Heart left ventricle (tissue), 16 donors: ENCODE data around the gene PPP1R1B. TPM values are rescaled to one million over a fixed set of nuclear protein-coding genes. Genes with fewer than 3 reads are reported as not detected.

ENCODE experiments used
- ATAC-seq, 4 donors: fragments of 200-7000 bp; cut with Tn5 transposase; one replicate each; pipeline ENCODE4 v1.9.1; 2020 to 2022; ENCODE audit warnings: moderate library complexity in 4 of 4, mild to moderate bottlenecking in 3 of 4, moderate number of reproducible peaks in 1 of 4
- DNase-seq, 5 donors: peaks; one replicate each; pipeline ENCODE4 v3.0.0-alpha.2; 2020
- H3K27ac ChIP-seq, 12 donors: fragments of 200-600 bp; sonication (generic) in 4 of 12; one replicate each; pipeline versions ENCODE4 v1.5.0 to v1.8.0; 2016 to 2022; ENCODE audit warnings: mild to moderate bottlenecking in 2 of 12
- H3K27me3 ChIP-seq, 9 donors: fragments of 200-600 bp; sonication (generic) in 2 of 9; one replicate each; pipeline versions ENCODE4 v1.5.1 to v1.8.0; 2016 to 2022; ENCODE audit warnings: mild to moderate bottlenecking in 3 of 9
- H3K36me3 ChIP-seq, 9 donors: fragments of 200-600 bp; sonication (generic) in 2 of 9; one replicate each; pipeline versions ENCODE4 v1.5.0 to v1.8.0; 2018 to 2022; ENCODE audit warnings: mild to moderate bottlenecking in 2 of 9
- H3K4me1 ChIP-seq, 12 donors: fragments of 200-600 bp; sonication (generic) in 4 of 12; one replicate each; pipeline versions ENCODE4 v1.5.0 to v1.8.0; 2016 to 2022; ENCODE audit warnings: mild to moderate bottlenecking in 3 of 12
- H3K4me3 ChIP-seq, 12 donors: fragments of 200-600 bp; sonication (generic) in 4 of 12; one replicate each; pipeline versions ENCODE4 v1.5.0 to v1.8.0; 2017 to 2022; ENCODE audit warnings: mild to moderate bottlenecking in 9 of 12, moderate library complexity in 4 of 12
- H3K9me3 ChIP-seq, 12 donors: fragments of 200-600 bp; sonication (generic) in 4 of 12; one replicate each; pipeline versions ENCODE4 v1.5.0 to v1.8.0; 2016 to 2022; ENCODE audit warnings: mild to moderate bottlenecking in 1 of 12
- POLR2A ChIP-seq, 2 donors: fragments of 450-650 bp; IDR thresholded peaks; one replicate each; pipeline ENCODE4 v1.6.1; 2017; ENCODE audit warnings: antibody characterized with exemption in 2 of 2, mild to moderate bottlenecking in 2 of 2, moderate library complexity in 2 of 2
- WGBS, 4 donors: extraction: QIAGEN DNeasy Blood & Tissue Kit in 2 of 4; methylation state at CpG; one replicate each; pipeline versions ENCODE4 v1.1.5 to v1.1.7; 2013 to 2018; 5-methylcytosine and 5-hydroxymethylcytosine counted together
- intact Hi-C, 10 donors: fragments of 100-400 bp; cut with DNase I; formaldehyde crosslinking; loops; one replicate each; pipeline versions ENCODE4 v1.11.1 to v1.14.2; 2022
- polyA plus RNA-seq, 2 donors: library from polyadenylated mRNA; stranded (reverse); fragments of 200-250 nt; gene quantifications; one replicate each; pipeline ENCODE4 v1.2.3, GENCODE V29; 2013
- total RNA-seq, 9 donors: library from RNA; depleted of rRNA in 2 of 9; stranded (reverse); fragments of >200 nt in 2 of 9; fragmentation: NEBNext Ultra II Directional in 3 of 9; extraction: Animal tissue kit (Norgen Biotek cat#: 25700) in 3 of 9; gene quantifications; one replicate each; pipeline versions ENCODE4 v1.1.0 to v1.2.4, GENCODE V29; 2016 to 2023
- TF ChIP-seq, protein P1 (sequence below), 12 donors: fragments of 200-600 bp; sonication (generic) in 4 of 12; IDR thresholded peaks; one replicate each; pipeline versions ENCODE4 v1.5.0 to v1.8.0; 2018 to 2022; ENCODE audit warnings: antibody characterized with exemption in 12 of 12, mild to moderate bottlenecking in 5 of 12
- donor health status: ischemic (EF 13 %, LVEDD 7.1; RV severe dilation, severe dysfunction).
- donor health status: healthy with polysubstance abuse.
- donor health status: DM: no; HTN: yes; CAD: no.
- donor health status: DM: no; HTN: no; CAD: no.
- donor health status: ischemic (EF 25% LVEDD 6.9; RV normal size, moderate dysfunction).
- donor health status: ischemic (EF 25% LVEDD 5.7; RV mildly dilated, moderate dysfunction).
- donor health status: healthy.
- donor health status: DM: yes; HTN: yes; CAD: no.
- donor health status: ischemic (EF 35%, LVEDD 5.7; RV mildly dilated, moderate dysfunction).
- donor health status: nonischemic (EF 11% LVEDD 7.7; RV severe dilation, severe dysfunction).
- donor health status: DM: yes; HTN: yes; CAD: no.
- donor health status: PGD.
- donor health status: ischemic (EF 29% LVEDD 5.4; RV normal size, mild dysfunction).
- donor health status: nonischemic (EF 23%, LVEDD 6.1; RV moderate dilation, normal function).

Gene PPP1R1B
- total and polyA plus RNA-seq, 11 donors: 0.54 to 5.8 (median 0.88) TPM; not detected in 1

DNA sequence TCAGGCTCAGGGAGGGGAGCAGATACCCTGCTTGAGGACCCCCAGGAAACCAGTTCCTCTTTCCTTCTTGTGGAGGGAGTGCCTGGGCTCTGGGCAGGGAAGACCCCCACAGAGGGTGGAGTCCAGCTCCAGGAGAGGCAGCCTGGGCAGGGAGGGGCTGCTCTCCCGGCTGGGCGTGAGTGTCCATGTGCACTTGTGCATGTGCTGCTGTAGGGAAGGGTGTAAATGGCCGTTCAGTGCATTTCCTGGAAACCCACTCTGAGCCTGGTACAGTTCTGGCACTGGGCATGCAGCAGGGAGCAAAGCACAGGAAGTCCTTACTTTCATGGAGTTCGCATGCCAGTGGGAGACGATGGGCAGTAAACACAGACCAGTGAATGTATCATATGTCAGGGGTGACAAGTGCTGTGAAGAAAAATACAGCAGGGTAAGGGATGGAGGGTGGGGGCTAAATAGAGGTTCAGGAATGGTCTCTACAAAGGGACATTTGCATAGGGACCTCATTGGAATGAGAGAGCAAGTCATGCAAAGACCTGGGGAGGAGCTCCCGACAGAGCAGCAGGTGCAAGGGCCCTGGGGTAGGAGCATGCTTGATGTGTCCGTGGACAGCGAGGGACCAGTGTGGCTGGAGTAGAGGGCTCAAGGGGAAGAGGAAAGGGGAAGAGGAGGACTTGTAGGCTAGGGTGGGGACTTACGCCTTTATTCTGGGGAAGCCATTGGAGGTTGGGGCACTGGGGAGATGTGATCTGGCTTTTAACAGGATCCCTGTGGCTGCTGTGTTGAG lies 15.7 kb downstream of the PPP1R1B start:
- Histone ChIP-seq H3K9me3 (no peaks in the 10 kb centered on the region), H3K4me3 (no peak overlapping the region), H3K27ac (no peak overlapping the region), H3K36me3 (no peaks in the 10 kb centered on the region), H3K27me3 (no peaks in the 10 kb centered on the region), H3K4me1 (peaks cover 9 to 75% (median 47%) of the 10 kb centered on the region in 12 donors)
- ATAC-seq (no peak), DNase-seq (no peak)
- 84 to 91% (median 86%) methylated on average over 6 to 9 of the region's 9 CpGs for whole genome bisulfite sequencing, 4 donors
- TF ChIP-seq, protein P1, sequence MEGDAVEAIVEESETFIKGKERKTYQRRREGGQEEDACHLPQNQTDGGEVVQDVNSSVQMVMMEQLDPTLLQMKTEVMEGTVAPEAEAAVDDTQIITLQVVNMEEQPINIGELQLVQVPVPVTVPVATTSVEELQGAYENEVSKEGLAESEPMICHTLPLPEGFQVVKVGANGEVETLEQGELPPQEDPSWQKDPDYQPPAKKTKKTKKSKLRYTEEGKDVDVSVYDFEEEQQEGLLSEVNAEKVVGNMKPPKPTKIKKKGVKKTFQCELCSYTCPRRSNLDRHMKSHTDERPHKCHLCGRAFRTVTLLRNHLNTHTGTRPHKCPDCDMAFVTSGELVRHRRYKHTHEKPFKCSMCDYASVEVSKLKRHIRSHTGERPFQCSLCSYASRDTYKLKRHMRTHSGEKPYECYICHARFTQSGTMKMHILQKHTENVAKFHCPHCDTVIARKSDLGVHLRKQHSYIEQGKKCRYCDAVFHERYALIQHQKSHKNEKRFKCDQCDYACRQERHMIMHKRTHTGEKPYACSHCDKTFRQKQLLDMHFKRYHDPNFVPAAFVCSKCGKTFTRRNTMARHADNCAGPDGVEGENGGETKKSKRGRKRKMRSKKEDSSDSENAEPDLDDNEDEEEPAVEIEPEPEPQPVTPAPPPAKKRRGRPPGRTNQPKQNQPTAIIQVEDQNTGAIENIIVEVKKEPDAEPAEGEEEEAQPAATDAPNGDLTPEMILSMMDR (IDR thresholded peaks at IDR 0.05): no peak
- TF ChIP-seq POLR2A (IDR thresholded peaks at IDR 0.05): no peak
- intact Hi-C loops: no loop called here

DNA sequence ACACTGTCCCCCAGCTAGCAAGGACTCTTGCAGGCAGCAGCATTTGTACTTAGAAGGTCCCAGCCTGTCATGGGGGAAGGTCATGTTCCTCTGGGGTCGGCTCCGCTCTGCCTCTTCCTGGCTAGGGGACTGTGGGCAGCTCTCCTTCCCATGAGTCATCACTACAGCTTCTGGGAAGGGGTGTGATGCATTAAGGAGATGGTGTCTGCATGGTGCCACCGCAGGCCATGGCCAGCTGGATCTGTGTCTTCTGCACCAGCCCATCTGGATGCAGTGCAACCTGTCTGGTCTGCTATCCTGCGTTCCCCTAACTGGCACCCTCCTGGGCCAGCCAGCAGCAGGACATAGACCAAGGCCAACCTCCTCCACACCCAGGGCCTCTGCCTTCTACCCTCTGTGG lies 16.5 kb downstream of the PPP1R1B start:
- DNase-seq (no peak), ATAC-seq (peak in 3 of 4 donors; percentile 12 to 22 (median 16))
- WGBS, 4 donors: 73 to 91% (median 77%) methylated on average over 4 of the region's 4 CpGs
- intact Hi-C loops: no loop called here
- H3K36me3 ChIP-seq: no peaks in the 10 kb centered on the region
- peaks cover 3 to 67% (median 40%) of the 10 kb centered on the region in 12 donors for H3K4me1 ChIP-seq
- no peaks in the 10 kb centered on the region for H3K27me3 ChIP-seq
- H3K27ac ChIP-seq: no peak overlapping the region
- no peak overlapping the region for H3K4me3 ChIP-seq
- TF ChIP-seq, protein P1 (IDR thresholded peaks at IDR 0.05): no peak
- no peaks in the 10 kb centered on the region for H3K9me3 ChIP-seq

DNA sequence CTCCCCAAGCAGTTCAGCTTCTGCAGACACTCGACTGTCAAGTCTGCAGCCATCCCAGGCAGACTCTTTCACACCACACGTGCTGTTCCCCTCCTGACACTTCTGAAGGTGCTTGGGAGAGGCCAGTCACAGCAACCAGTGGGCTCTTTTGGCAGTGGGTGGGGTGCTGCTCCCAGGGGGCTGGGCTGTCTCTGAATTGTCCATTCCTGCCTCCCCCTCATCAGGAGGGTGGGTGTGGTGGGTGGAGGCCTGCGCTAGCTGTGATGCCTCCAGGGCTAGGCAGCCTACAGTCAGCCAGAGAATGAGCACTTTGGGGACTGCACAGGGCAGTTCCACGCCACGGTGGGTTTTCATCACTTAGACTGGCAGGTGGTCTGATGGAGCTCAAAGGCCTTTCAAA lies 20.5 kb downstream of the PPP1R1B start:
- DNase-seq (no peak), ATAC-seq (peak in 2 of 4 donors; percentile 10 to 38)
- Histone ChIP-seq H3K36me3 (peaks cover 0 to 12% (median 0%) of the 10 kb centered on the region in 9 donors), H3K4me3 (no peak overlapping the region), H3K4me1 (peaks cover 0 to 34% (median 11%) of the 10 kb centered on the region in 12 donors), H3K27ac (no peak overlapping the region), H3K9me3 (no peaks in the 10 kb centered on the region), H3K27me3 (no peaks in the 10 kb centered on the region)
- 42 to 69% (median 66%) methylated on average over 3 to 5 of the region's 5 CpGs for WGBS, 4 donors
- intact Hi-C loops: no loop called here
- TF ChIP-seq, protein P1 (IDR thresholded peaks at IDR 0.05): no peak
- no peak for TF ChIP-seq POLR2A (IDR thresholded peaks at IDR 0.05)

DNA sequence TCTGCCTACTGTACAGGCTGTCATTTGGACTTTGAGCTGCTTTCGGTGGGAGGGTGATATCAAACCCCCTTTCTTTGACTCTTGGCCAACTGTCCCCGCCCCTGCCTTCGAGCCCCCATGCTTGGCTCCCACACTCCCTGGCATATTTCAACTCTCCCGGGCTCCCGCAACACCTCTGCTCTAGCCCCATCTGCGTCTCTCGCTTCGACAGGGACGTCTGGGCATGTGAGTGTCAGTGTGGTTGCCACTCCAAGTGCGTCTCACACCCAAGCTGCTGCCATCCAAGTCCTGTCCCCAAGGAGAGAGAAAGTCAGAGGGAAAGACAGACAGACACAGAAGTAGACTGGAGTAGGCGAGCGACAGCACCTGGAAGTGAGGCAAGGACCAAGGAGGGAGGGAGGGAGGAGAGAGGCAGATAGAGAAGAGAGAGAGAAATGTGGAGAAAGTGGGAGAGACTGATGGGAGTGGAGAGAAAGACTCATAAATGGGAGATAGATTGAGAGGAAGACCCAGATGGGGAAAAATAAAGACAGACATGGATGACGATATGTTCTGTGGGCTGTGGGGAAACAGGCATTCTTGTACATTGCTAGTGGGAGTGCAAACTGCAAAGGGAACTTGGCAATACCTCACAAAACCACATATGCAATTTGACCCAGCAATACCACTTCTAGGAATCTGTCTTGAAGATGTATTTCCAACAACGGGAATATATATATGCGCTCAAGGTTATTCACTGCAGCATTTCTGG lies 22.0 kb downstream of the PPP1R1B start:
- WGBS, 4 donors: 91 to 92% (median 91%) methylated on average over 15 of the region's 15 CpGs
- H3K4me3 ChIP-seq: no peak overlapping the region
- DNase-seq (no peak), ATAC-seq (no peak)
- intact Hi-C loops: no loop called here
- peaks cover 0 to 34% (median 11%) of the 10 kb centered on the region in 12 donors for H3K4me1 ChIP-seq
- peaks cover 0 to 12% (median 0%) of the 10 kb centered on the region in 9 donors for H3K36me3 ChIP-seq
- TF ChIP-seq, protein P1 (IDR thresholded peaks at IDR 0.05): no peak
- no peak for TF ChIP-seq POLR2A (IDR thresholded peaks at IDR 0.05)
- H3K9me3 ChIP-seq: no peaks in the 10 kb centered on the region
- H3K27ac ChIP-seq: no peak overlapping the region
- H3K27me3 ChIP-seq: no peaks in the 10 kb centered on the region
